K562 (cell line): Measurements from ENCODE around the gene PSMB10. TPM values are rescaled to one million over a fixed set of nuclear protein-coding genes. Genes with fewer than 3 reads are reported as not detected.

ENCODE experiments used
- ATAC-seq: fragments of 200-7000 bp; cut with Tn5 transposase; 3 replicates; pipeline ENCODE4 v1.9.1; 2020; ENCODE audit warnings: moderate library complexity
- BruUV-seq: library from RNA; stranded (reverse); fragments of 400-500 nt; replicated peaks from 2 replicates; lab custom pipeline; 2021; lab: Mats Ljungman, UMichigan
- CTCF ChIA-PET: fragments of 300-600 bp; formaldehyde crosslinking; extraction: SDS; loops from one replicate; lab custom pipeline; 2021; ENCODE audit warnings: low intra/inter-chr PET ratio; lab: Yijun Ruan, JAX
- POLR2A ChIA-PET: fragments of 300-600, 350-650 bp; sonication (Branson Sonifier 250); formaldehyde crosslinking; extraction: SDS; loops from one replicate; lab custom pipeline; 2021; ENCODE audit warnings: antibody characterized with exemption, inconsistent platforms; lab: Yijun Ruan, JAX
- DNase-seq, 4 experiments: peaks; one replicate each; pipeline versions ENCODE4 v3.0.0 to v3.0.0-alpha.2; 2011 to 2018; ENCODE audit warnings: low spot score in 3 of 4, mixed read lengths in 3 of 4; ENCODE audit errors: extremely low read depth in 1 of 4
- FAIRE-seq: peaks from 2 replicates; lab custom pipeline; 2011; peaks lifted over from hg19 to GRCh38; lab: Jason Lieb, UNC
- H2AFZ ChIP-seq: 2 replicates; pipeline ENCODE4 v1.6.0; 2011; ENCODE audit warnings: low read depth, low read length, control low read depth, inconsistent platforms
- H3K27ac ChIP-seq: fragments of 200-600 bp; 3 replicates; pipeline ENCODE4 v1.8.0; 2011; ENCODE audit warnings: low read depth, mild to moderate bottlenecking, control low read depth, inconsistent platforms, low read length, moderate library complexity, mixed read lengths; ENCODE audit errors: extremely low read depth
- H3K27me3 ChIP-seq, 2 experiments: fragments of 300-600 bp in 1 of 2; 2 replicates in 1 of 2; 3 replicates in 1 of 2; pipeline versions ENCODE4 v1.6.0 to v1.8.0; 2011; ENCODE audit warnings: inconsistent platforms in 2 of 2, low read length in 2 of 2, mild to moderate bottlenecking in 1 of 2, mixed read lengths in 1 of 2, moderate library complexity in 1 of 2; ENCODE audit not compliant: control insufficient read depth in 2 of 2, insufficient read depth in 2 of 2
- H3K36me3 ChIP-seq: fragments of 300-600 bp; 3 replicates; pipeline ENCODE4 v1.8.0; 2011; ENCODE audit warnings: mild to moderate bottlenecking, low read length, inconsistent platforms; ENCODE audit not compliant: control insufficient read depth, insufficient read depth
- H3K4me1 ChIP-seq, 2 experiments: fragments of 200-600 bp in 1 of 2; replicated peaks in 1 of 2; 2 replicates in 1 of 2; 3 replicates in 1 of 2; pipeline versions ENCODE4 v1.5.1 to v1.8.0; 2011; ENCODE audit warnings: inconsistent platforms in 2 of 2, low read length in 2 of 2, mild to moderate bottlenecking in 1 of 2, mixed read lengths in 1 of 2, moderate library complexity in 1 of 2; ENCODE audit not compliant: control insufficient read depth in 2 of 2, insufficient read depth in 2 of 2
- H3K4me2 ChIP-seq: 2 replicates; pipeline ENCODE4 v1.6.1; 2011; ENCODE audit warnings: low read length, control low read depth, inconsistent platforms, mixed read lengths; ENCODE audit not compliant: insufficient read depth
- H3K4me3 ChIP-seq: fragments of 200-600 bp; sonication (generic), shearing (Covaris generic); 2 replicates; pipeline ENCODE4 v1.5.1; 2016; ENCODE audit warnings: control low read depth, inconsistent platforms
- H3K79me2 ChIP-seq: fragments of 200-600 bp; 3 replicates; pipeline ENCODE4 v1.8.0; 2011; ENCODE audit warnings: low read length, inconsistent platforms; ENCODE audit not compliant: control insufficient read depth, insufficient read depth
- H3K9ac ChIP-seq, 2 experiments: 2 replicates each; pipeline versions ENCODE4 v1.6.0 to v1.6.1; 2011; ENCODE audit warnings: low read depth in 2 of 2, low read length in 2 of 2, control low read depth in 1 of 2, inconsistent platforms in 1 of 2, mild to moderate bottlenecking in 1 of 2, mixed read lengths in 1 of 2; ENCODE audit not compliant: insufficient read depth in 1 of 2
- H3K9me1 ChIP-seq: one replicate; pipeline ENCODE4 v1.6.0; 2011; ENCODE audit warnings: inconsistent platforms, mild to moderate bottlenecking, low read length, moderate library complexity; ENCODE audit not compliant: control insufficient read depth, insufficient read depth
- H3K9me3 ChIP-seq: replicated peaks from 2 replicates; pipeline ENCODE4 v1.5.1; 2011; ENCODE audit warnings: low read depth, low read length, inconsistent platforms; ENCODE audit not compliant: control insufficient read depth, insufficient read depth
- H4K20me1 ChIP-seq: replicated peaks from 2 replicates; pipeline ENCODE4 v1.6.1; 2011; ENCODE audit warnings: low read length, inconsistent platforms, mixed read lengths; ENCODE audit not compliant: control insufficient read depth, insufficient read depth
- NCOA6 ChIP-seq: fragments of 450-650 bp; IDR thresholded peaks from 2 replicates; pipeline ENCODE4 v1.6.1; 2017; ENCODE audit warnings: mild to moderate bottlenecking
- SREBF2 ChIP-seq: sonication (generic); formaldehyde crosslinking; IDR thresholded peaks from 2 replicates; pipeline ENCODE4 v1.4.0; 2020; ENCODE audit warnings: mild to moderate bottlenecking, missing genetic modification reagents
- YY1 ChIP-seq, 3 experiments: IDR thresholded peaks; 2 replicates each; pipeline ENCODE4 v1.6.1; 2011; ENCODE audit warnings: low read length in 2 of 3, mild to moderate bottlenecking in 2 of 3, moderate library complexity in 2 of 3, borderline replicate concordance in 1 of 3, control low read depth in 1 of 3, low read depth in 1 of 3; ENCODE audit not compliant: insufficient read depth in 3 of 3, insufficient replicate concordance in 2 of 3, control insufficient read depth in 1 of 3, insufficient read length in 1 of 3; ENCODE audit errors: extremely low read depth in 1 of 3
- ZBTB5 ChIP-seq: fragments of 450-650 bp; IDR thresholded peaks from 2 replicates; pipeline ENCODE4 v1.6.1; 2017; ENCODE audit warnings: antibody characterized with exemption
- ZNF174 ChIP-seq: fragments of 250-450 bp; sonication (Bioruptor Pico); IDR thresholded peaks from 2 replicates; pipeline ENCODE4 v1.4.0; 2020; ENCODE audit warnings: mild to moderate bottlenecking
- ZNF449 ChIP-seq: fragments of 250-450 bp; sonication (Bioruptor Pico); IDR thresholded peaks from 2 replicates; pipeline ENCODE4 v1.8.0; 2022; ENCODE audit warnings: moderate library complexity, mild to moderate bottlenecking, inconsistent platforms
- ZNF77 ChIP-seq: fragments of 250-450 bp; sonication (Bioruptor Pico); IDR thresholded peaks from 2 replicates; pipeline ENCODE4 v1.5.0; 2020
- WGBS: fragments of 100-300 bp; shearing (Covaris generic); methylation state at CpG from one replicate; pipeline ENCODE4 v1.1.6; 2016; ENCODE audit warnings: low coverage, mixed read lengths; ENCODE audit not compliant: insufficient coverage; ENCODE audit errors: missing lambda C conversion rate; 5-methylcytosine and 5-hydroxymethylcytosine counted together
- in situ Hi-C: fragments of 300-500 bp; cut with MboI; formaldehyde crosslinking; loops from 4 replicates; pipeline ENCODE4 v1.15.0; 2018; ENCODE audit warnings: inconsistent platforms, mixed read lengths
- intact Hi-C: fragments of 100-400 bp; cut with micrococcal nuclease; formaldehyde crosslinking; loops from 2 replicates; pipeline ENCODE4 v1.14.2; 2022
- polyA plus RNA-seq, 8 experiments: library from polyadenylated mRNA; depleted of rRNA in 4 of 8; stranded (reverse) in 5 of 8; unstranded in 3 of 8; fragments of >200 nt; fragmentation: Nextera tagmentation in 2 of 8; fragmentation: Illumina TruSeq in 1 of 8; extraction: Ambion mirVana in 2 of 8; extraction: Trizol in 1 of 8; gene quantifications; 2 replicates each; pipeline versions ENCODE4 v1.2.1 to v1.2.3, GENCODE V29; 2011 to 2014; ENCODE audit warnings: inconsistent platforms in 1 of 8, missing spikeins in 1 of 8
- total RNA-seq, 7 experiments: library from RNA; depleted of rRNA in 6 of 7; stranded (reverse); fragments of >200 nt in 6 of 7; fragmentation: Illumina TruSeq in 2 of 7; extraction: Trizol in 2 of 7; gene quantifications; 2 replicates each; pipeline versions ENCODE4 v1.2.1 to v1.2.3, GENCODE V29; 2011 to 2021; ENCODE audit warnings: low replicate concordance in 1 of 7

Gene PSMB10
- total and polyA plus RNA-seq, 9 of the 15 experiments (the other 6 are each of a cell fraction or from before 2014, with no cell fraction given): 11.7 to 105 (median 51.0) TPM

- Histone ChIP-seq H3K4me3 (no peak overlapping the region), H3K4me2 (no peak overlapping the region), H2AFZ (no peak overlapping the region), H4K20me1 (peaks cover 7% of the 10 kb centered on the region; the same call in 1 of the 2 replicates), H3K27me3 (no peaks in the 10 kb centered on the region), H3K9me1 (no peaks in the 10 kb centered on the region), H3K27ac (no peak overlapping the region), H3K36me3 (0 out of 3 replicates have a peak, but pooled peaks cover 3% of the 10 kb centered on the region), H3K4me1 (peaks cover 5 to 16% of the 10 kb centered on the region in 2 experiments; a peak in 3 of 5 replicates), H3K79me2 (peaks cover 63% of the 10 kb centered on the region), H3K9ac (no peak overlapping the region), H3K9me3 (no peaks in the 10 kb centered on the region)
- no peak for DNase-seq
- in situ Hi-C loops: no loop called here
- ChIA-PET POLR2A (interaction anchor here (0.6 to 2.1 kb wide), 5 partner anchors 11 to 237 kb away, joined by 3 to 13 read pairs (median 4); partner anchors contain the start of gene ACD), CTCF (interaction anchor here (0.6 kb wide), 1 partner anchor 432 kb away, joined by 3 read pairs; no protein-coding TSS in a partner anchor)
- WGBS: 74% methylated on average over 3 of the region's 3 CpGs
- ATAC-seq: no peak
- intact Hi-C loops: no loop called here
- TF ChIP-seq ZNF174 (CRISPR knock-in tag) (no peak), ZBTB5 (no peak), NCOA6 (no peak), SREBF2 (CRISPR knock-in tag) (no peak), ZNF449 (CRISPR knock-in tag) (no peak), ZNF77 (CRISPR knock-in tag) (no peak), YY1 (IDR thresholded peaks at IDR 0.05; ENCODE audit: borderline replicate concordance in 1 of 3, control insufficient read depth in 1 of 3, extremely low read depth in 1 of 3, insufficient read depth in 3 of 3, insufficient read length in 1 of 3, insufficient replicate concordance in 2 of 3, low read depth in 1 of 3, low read length in 2 of 3) (no peak)
- BruUV-seq: no TSS peak
- FAIRE-seq: no peak
These were observed 39.4 kb downstream of the PSMB10 start for GRCh38 chr16:67897231-67897630.
